Muscle layer of duodenum (tissue), 2 donors: ENCODE results near the gene PBLD.
"Not testable (repeated sequence)": the region's sequence is repeated elsewhere in the genome, so short reads cannot be mapped to it uniquely, and the experiment has no call there.

Experiments
- H3K27ac ChIP-seq: one replicate; pipeline ENCODE4 v1.7.0; 2013; ENCODE audit warnings: mild to moderate bottlenecking, low read length
- H3K27me3 ChIP-seq: one replicate; pipeline ENCODE4 v1.7.0; 2013; ENCODE audit warnings: low read depth, mild to moderate bottlenecking, control low read depth, low read length
- H3K36me3 ChIP-seq, 2 donors: one replicate each; pipeline ENCODE4 v1.7.0; 2013; ENCODE audit warnings: low read length in 2 of 2, control low read depth in 1 of 2, mild to moderate bottlenecking in 1 of 2; ENCODE audit not compliant: insufficient read depth in 2 of 2, control insufficient read depth in 1 of 2
- H3K4me1 ChIP-seq, 2 donors: one replicate each; pipeline ENCODE4 v1.7.0; 2013; ENCODE audit warnings: low read length in 2 of 2, mild to moderate bottlenecking in 2 of 2, control low read depth in 1 of 2, moderate library complexity in 1 of 2; ENCODE audit not compliant: insufficient read depth in 2 of 2, control insufficient read depth in 1 of 2
- H3K4me3 ChIP-seq, 2 donors: one replicate each; pipeline ENCODE4 v1.7.0; 2013; ENCODE audit warnings: low read length in 2 of 2, low read depth in 1 of 2, mild to moderate bottlenecking in 1 of 2
- H3K9me3 ChIP-seq, 2 donors: one replicate each; pipeline ENCODE4 v1.7.0; 2013; ENCODE audit warnings: low read length in 2 of 2, control low read depth in 1 of 2, mild to moderate bottlenecking in 1 of 2; ENCODE audit not compliant: control insufficient read depth in 1 of 2
- donor health status: healthy.

The PBLD gene

GRCh38 chr10:68329506-68329861 is 3.2 kb downstream of the PBLD start:
- no peaks in the 10 kb centered on the region for H3K9me3 ChIP-seq
- peak overlapping the region; percentile 18 for H3K27ac ChIP-seq
- H3K27me3 ChIP-seq: no peaks in the 10 kb centered on the region
- no peak overlapping the region for H3K4me3 ChIP-seq
- H3K4me1 ChIP-seq: peaks cover 13 to 20% of the 10 kb centered on the region in 2 donors
- H3K36me3 ChIP-seq: peaks cover 0 to 28% of the 10 kb centered on the region in 2 donors

- Histone ChIP-seq H3K9me3 (no peaks in the 10 kb centered on the region), H3K4me3 (peak overlapping the region in 1 of 2 donors; percentile 24), H3K4me1 (peaks cover 13 to 15% of the 10 kb centered on the region in 2 donors), H3K36me3 (peaks cover 0 to 21% of the 10 kb centered on the region in 2 donors), H3K27ac (peak overlapping the region; percentile 71), H3K27me3 (no peaks in the 10 kb centered on the region)
Observed at GRCh38 chr10:68327889-68328786, 4.6 kb downstream of the PBLD start.

GRCh38 chr10:68324396-68324795 is 8.3 kb downstream of the PBLD start:
- not testable (repeated sequence) for H3K27me3 ChIP-seq, H3K9me3 ChIP-seq, H3K27ac ChIP-seq, H3K36me3 ChIP-seq, H3K4me3 ChIP-seq
- H3K4me1 ChIP-seq: peaks cover 7 to 10% of the 10 kb centered on the region in 2 donors

GRCh38 chr10:68318331-68319059 is 14.2 kb downstream of the PBLD start:
- H3K27ac ChIP-seq: no peak overlapping the region
- H3K36me3 ChIP-seq: no peaks in the 10 kb centered on the region
- H3K9me3 ChIP-seq: peaks cover 8 to 10% of the 10 kb centered on the region in 2 donors
- no peak overlapping the region for H3K4me3 ChIP-seq
- no peaks in the 10 kb centered on the region for H3K4me1 ChIP-seq
- H3K27me3 ChIP-seq: no peaks in the 10 kb centered on the region

GRCh38 chr10:68315582-68315981 is 17.1 kb downstream of the PBLD start:
- Histone ChIP-seq H3K4me1 (no peaks in the 10 kb centered on the region), H3K36me3 (no peaks in the 10 kb centered on the region), H3K27ac (no peak overlapping the region), H3K27me3 (no peaks in the 10 kb centered on the region), H3K4me3 (no peak overlapping the region), H3K9me3 (peaks cover 8 to 10% of the 10 kb centered on the region in 2 donors)

- H3K9me3 ChIP-seq: peaks cover 8 to 10% of the 10 kb centered on the region in 2 donors
- H3K27me3 ChIP-seq, H3K4me3 ChIP-seq, H3K4me1 ChIP-seq, H3K36me3 ChIP-seq, H3K27ac ChIP-seq: not testable (repeated sequence)
Observed at GRCh38 chr10:68314930-68315329, 17.8 kb downstream of the PBLD start.

- Histone ChIP-seq H3K36me3 (no peaks in the 10 kb centered on the region), H3K27me3 (no peaks in the 10 kb centered on the region), H3K9me3 (no peaks in the 10 kb centered on the region), H3K4me3 (no peak overlapping the region), H3K4me1 (peaks cover 0 to 4% of the 10 kb centered on the region in 2 donors), H3K27ac (no peak overlapping the region)
Observed at GRCh38 chr10:68310531-68310930, 22.2 kb downstream of the PBLD start.

GRCh38 chr10:68305854-68306253 is 26.9 kb downstream of the PBLD start:
- no peaks in the 10 kb centered on the region for H3K27me3 ChIP-seq
- H3K9me3 ChIP-seq: no peaks in the 10 kb centered on the region
- H3K4me3 ChIP-seq: peak overlapping the region in 1 of 2 donors; percentile 56
- H3K36me3 ChIP-seq: no peaks in the 10 kb centered on the region
- H3K27ac ChIP-seq: peak overlapping the region; percentile 75
- peaks cover 0 to 4% of the 10 kb centered on the region in 2 donors for H3K4me1 ChIP-seq

- no peaks in the 10 kb centered on the region for H3K9me3 ChIP-seq
- no peak overlapping the region for H3K4me3 ChIP-seq
- no peak overlapping the region for H3K27ac ChIP-seq
- no peaks in the 10 kb centered on the region for H3K36me3 ChIP-seq
- H3K27me3 ChIP-seq: no peaks in the 10 kb centered on the region
- H3K4me1 ChIP-seq: peaks cover 0 to 4% of the 10 kb centered on the region in 2 donors
Observed at GRCh38 chr10:68303849-68304412, 28.8 kb downstream of the PBLD start.

GRCh38 chr10:68302871-68303270 is 29.9 kb downstream of the PBLD start:
- Histone ChIP-seq H3K27me3 (no peaks in the 10 kb centered on the region), H3K4me3 (no peak overlapping the region)

GRCh38 chr10:68302503-68302823 is 30.3 kb downstream of the PBLD start:
- Histone ChIP-seq H3K27me3 (no peaks in the 10 kb centered on the region), H3K27ac (no peak overlapping the region), H3K4me3 (no peak overlapping the region), H3K4me1 (peaks cover 0 to 4% of the 10 kb centered on the region in 2 donors), H3K9me3 (no peaks in the 10 kb centered on the region), H3K36me3 (no peaks in the 10 kb centered on the region)

More at GRCh38 chr10:68302871-68303270, 29.9 kb downstream of the PBLD start:
- Histone ChIP-seq H3K4me1 (peaks cover 0 to 4% of the 10 kb centered on the region in 2 donors), H3K27ac (no peak overlapping the region), H3K9me3 (no peaks in the 10 kb centered on the region), H3K36me3 (no peaks in the 10 kb centered on the region)
